K562 (cell line): ENCODE measurements around the gene SHLD2. TPM values are rescaled to one million over a fixed set of nuclear protein-coding genes. Genes with fewer than 3 reads are reported as not detected.
A peak's percentile ranks its signal among the peaks of the same experiment; 100 is the strongest.
"Not testable (repeated sequence)": the region's sequence is repeated elsewhere in the genome, so short reads cannot be mapped to it uniquely, and the experiment has no call there.

Experiments used
- ATAC-seq: fragments of 200-7000 bp; cut with Tn5 transposase; 3 replicates; pipeline ENCODE4 v1.9.1; 2020; ENCODE audit warnings: moderate library complexity
- BruUV-seq: library from RNA; stranded (reverse); fragments of 400-500 nt; replicated peaks from 2 replicates; lab custom pipeline; 2021; lab: Mats Ljungman, UMichigan
- CTCF ChIA-PET: fragments of 300-600 bp; formaldehyde crosslinking; extraction: SDS; loops from one replicate; lab custom pipeline; 2021; ENCODE audit warnings: low intra/inter-chr PET ratio; lab: Yijun Ruan, JAX
- POLR2A ChIA-PET: fragments of 300-600, 350-650 bp; sonication (Branson Sonifier 250); formaldehyde crosslinking; extraction: SDS; loops from one replicate; lab custom pipeline; 2021; ENCODE audit warnings: antibody characterized with exemption, inconsistent platforms; lab: Yijun Ruan, JAX
- DNase-seq, 4 experiments: peaks; one replicate each; pipeline versions ENCODE4 v3.0.0 to v3.0.0-alpha.2; 2011 to 2018; ENCODE audit warnings: low spot score in 3 of 4, mixed read lengths in 3 of 4; ENCODE audit errors: extremely low read depth in 1 of 4
- FAIRE-seq: peaks from 2 replicates; lab custom pipeline; 2011; peaks lifted over from hg19 to GRCh38; lab: Jason Lieb, UNC
- H2AFZ ChIP-seq: 2 replicates; pipeline ENCODE4 v1.6.0; 2011; ENCODE audit warnings: low read depth, low read length, control low read depth, inconsistent platforms
- H3K27ac ChIP-seq: fragments of 200-600 bp; 3 replicates; pipeline ENCODE4 v1.8.0; 2011; ENCODE audit warnings: low read depth, mild to moderate bottlenecking, control low read depth, inconsistent platforms, low read length, moderate library complexity, mixed read lengths; ENCODE audit errors: extremely low read depth
- H3K27me3 ChIP-seq, 2 experiments: fragments of 300-600 bp in 1 of 2; 2 replicates in 1 of 2; 3 replicates in 1 of 2; pipeline versions ENCODE4 v1.6.0 to v1.8.0; 2011; ENCODE audit warnings: inconsistent platforms in 2 of 2, low read length in 2 of 2, mild to moderate bottlenecking in 1 of 2, mixed read lengths in 1 of 2, moderate library complexity in 1 of 2; ENCODE audit not compliant: control insufficient read depth in 2 of 2, insufficient read depth in 2 of 2
- H3K36me3 ChIP-seq: fragments of 300-600 bp; 3 replicates; pipeline ENCODE4 v1.8.0; 2011; ENCODE audit warnings: mild to moderate bottlenecking, low read length, inconsistent platforms; ENCODE audit not compliant: control insufficient read depth, insufficient read depth
- H3K4me1 ChIP-seq, 2 experiments: fragments of 200-600 bp in 1 of 2; replicated peaks in 1 of 2; 2 replicates in 1 of 2; 3 replicates in 1 of 2; pipeline versions ENCODE4 v1.5.1 to v1.8.0; 2011; ENCODE audit warnings: inconsistent platforms in 2 of 2, low read length in 2 of 2, mild to moderate bottlenecking in 1 of 2, mixed read lengths in 1 of 2, moderate library complexity in 1 of 2; ENCODE audit not compliant: control insufficient read depth in 2 of 2, insufficient read depth in 2 of 2
- H3K4me2 ChIP-seq: 2 replicates; pipeline ENCODE4 v1.6.1; 2011; ENCODE audit warnings: low read length, control low read depth, inconsistent platforms, mixed read lengths; ENCODE audit not compliant: insufficient read depth
- H3K4me3 ChIP-seq: fragments of 200-600 bp; sonication (generic), shearing (Covaris generic); 2 replicates; pipeline ENCODE4 v1.5.1; 2016; ENCODE audit warnings: control low read depth, inconsistent platforms
- H3K79me2 ChIP-seq: fragments of 200-600 bp; 3 replicates; pipeline ENCODE4 v1.8.0; 2011; ENCODE audit warnings: low read length, inconsistent platforms; ENCODE audit not compliant: control insufficient read depth, insufficient read depth
- H3K9ac ChIP-seq, 2 experiments: 2 replicates each; pipeline versions ENCODE4 v1.6.0 to v1.6.1; 2011; ENCODE audit warnings: low read depth in 2 of 2, low read length in 2 of 2, control low read depth in 1 of 2, inconsistent platforms in 1 of 2, mild to moderate bottlenecking in 1 of 2, mixed read lengths in 1 of 2; ENCODE audit not compliant: insufficient read depth in 1 of 2
- H3K9me1 ChIP-seq: one replicate; pipeline ENCODE4 v1.6.0; 2011; ENCODE audit warnings: inconsistent platforms, mild to moderate bottlenecking, low read length, moderate library complexity; ENCODE audit not compliant: control insufficient read depth, insufficient read depth
- H3K9me3 ChIP-seq: replicated peaks from 2 replicates; pipeline ENCODE4 v1.5.1; 2011; ENCODE audit warnings: low read depth, low read length, inconsistent platforms; ENCODE audit not compliant: control insufficient read depth, insufficient read depth
- H4K20me1 ChIP-seq: replicated peaks from 2 replicates; pipeline ENCODE4 v1.6.1; 2011; ENCODE audit warnings: low read length, inconsistent platforms, mixed read lengths; ENCODE audit not compliant: control insufficient read depth, insufficient read depth
- PKNOX1 ChIP-seq: fragments of 450-650 bp; IDR thresholded peaks from 2 replicates; pipeline ENCODE4 v1.6.1; 2016
- WGBS: fragments of 100-300 bp; shearing (Covaris generic); methylation state at CpG from one replicate; pipeline ENCODE4 v1.1.6; 2016; ENCODE audit warnings: low coverage, mixed read lengths; ENCODE audit not compliant: insufficient coverage; ENCODE audit errors: missing lambda C conversion rate; 5-methylcytosine and 5-hydroxymethylcytosine counted together
- in situ Hi-C: fragments of 300-500 bp; cut with MboI; formaldehyde crosslinking; loops from 4 replicates; pipeline ENCODE4 v1.15.0; 2018; ENCODE audit warnings: inconsistent platforms, mixed read lengths
- intact Hi-C: fragments of 100-400 bp; cut with micrococcal nuclease; formaldehyde crosslinking; loops from 2 replicates; pipeline ENCODE4 v1.14.2; 2022
- polyA plus RNA-seq, 8 experiments: library from polyadenylated mRNA; depleted of rRNA in 4 of 8; stranded (reverse) in 5 of 8; unstranded in 3 of 8; fragments of >200 nt; fragmentation: Nextera tagmentation in 2 of 8; fragmentation: Illumina TruSeq in 1 of 8; extraction: Ambion mirVana in 2 of 8; extraction: Trizol in 1 of 8; gene quantifications; 2 replicates each; pipeline versions ENCODE4 v1.2.1 to v1.2.3, GENCODE V29; 2011 to 2014; ENCODE audit warnings: inconsistent platforms in 1 of 8, missing spikeins in 1 of 8
- total RNA-seq, 7 experiments: library from RNA; depleted of rRNA in 6 of 7; stranded (reverse); fragments of >200 nt in 6 of 7; fragmentation: Illumina TruSeq in 2 of 7; extraction: Trizol in 2 of 7; gene quantifications; 2 replicates each; pipeline versions ENCODE4 v1.2.1 to v1.2.3, GENCODE V29; 2011 to 2021; ENCODE audit warnings: low replicate concordance in 1 of 7

Gene SHLD2
- total and polyA plus RNA-seq, 9 of the 15 experiments (the other 6 are each of a cell fraction or from before 2014, with no cell fraction given): 21.6 to 51.2 (median 39.4) TPM

- H3K9me1 ChIP-seq, H2AFZ ChIP-seq, H3K9me3 ChIP-seq, H3K4me1 ChIP-seq, H3K4me2 ChIP-seq, in situ Hi-C loops, BruUV-seq, intact Hi-C loops, FAIRE-seq, H3K4me3 ChIP-seq: not testable (repeated sequence)
- peak; percentile 72 for TF ChIP-seq PKNOX1
- TF ChIP-seq, all 486 proteins: peak for 1; not testable (repeated sequence) for 485
- H3K27me3 ChIP-seq, ATAC-seq, H3K79me2 ChIP-seq, H3K36me3 ChIP-seq, H4K20me1 ChIP-seq, H3K27ac ChIP-seq, CTCF ChIA-PET, H3K9ac ChIP-seq, POLR2A ChIA-PET: not testable (repeated sequence)
- WGBS: 69% methylated on average over 6 of the region's 6 CpGs
- DNase-seq: peak in 1 of 4 experiments; percentile 4
These were observed 105.9 kb downstream of the SHLD2 start for GRCh38 chr10:87200924-87201323.

DNA sequence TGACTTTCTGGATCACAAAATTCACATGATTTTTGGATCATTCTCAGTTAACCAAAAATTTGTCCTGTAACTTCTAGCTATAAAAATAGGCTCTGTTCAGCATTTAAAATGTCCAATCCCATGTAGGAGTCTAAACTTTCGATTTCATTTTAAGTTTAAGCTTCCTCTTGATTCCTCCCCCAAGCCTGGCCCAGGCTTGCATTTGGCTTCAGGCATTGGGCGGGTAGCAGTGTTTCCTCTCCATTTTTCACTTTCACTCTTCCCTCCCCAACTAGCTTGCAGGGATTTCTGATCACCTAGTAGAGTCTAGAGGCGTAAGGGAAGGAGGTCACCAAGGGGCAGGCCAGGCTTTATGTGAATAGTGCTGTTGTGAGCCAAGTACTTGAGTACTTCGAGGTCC lies 109.8 kb downstream of the SHLD2 start:
- H3K9ac ChIP-seq, H3K4me3 ChIP-seq, BruUV-seq, H2AFZ ChIP-seq, intact Hi-C loops, H4K20me1 ChIP-seq, CTCF ChIA-PET, H3K4me2 ChIP-seq, H3K4me1 ChIP-seq, H3K9me3 ChIP-seq, H3K27me3 ChIP-seq, ATAC-seq, POLR2A ChIA-PET, H3K27ac ChIP-seq, H3K79me2 ChIP-seq, in situ Hi-C loops, H3K9me1 ChIP-seq, DNase-seq, H3K36me3 ChIP-seq: not testable (repeated sequence)
- WGBS: 100% methylated on average over 1 of the region's 4 CpGs
- peak; percentile 67 for FAIRE-seq

DNA sequence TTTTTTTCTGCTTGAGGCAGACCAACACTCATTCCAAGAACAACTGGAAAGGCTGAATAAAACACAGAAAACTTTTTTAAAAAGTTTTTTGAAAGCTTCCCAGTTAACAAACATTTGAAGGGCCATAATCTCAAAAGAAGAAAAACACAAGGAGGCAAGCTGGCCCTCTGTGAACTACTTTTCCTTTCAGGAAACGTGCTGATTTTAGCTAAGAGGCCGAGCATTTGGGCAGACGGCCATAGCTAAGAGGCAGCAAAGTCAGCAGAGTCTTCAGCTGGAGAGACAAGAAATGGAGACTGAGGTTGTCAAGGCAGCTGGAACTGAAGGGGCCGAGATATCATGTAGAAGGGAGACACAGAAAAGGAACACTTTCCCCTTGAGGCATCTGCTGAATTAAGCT lies 111.9 kb downstream of the SHLD2 start:
- 85% methylated on average over 4 of the region's 4 CpGs for WGBS
- H3K9me3 ChIP-seq, POLR2A ChIA-PET, intact Hi-C loops, H3K4me1 ChIP-seq, H3K4me2 ChIP-seq, H2AFZ ChIP-seq, CTCF ChIA-PET, H3K36me3 ChIP-seq, H3K27me3 ChIP-seq, FAIRE-seq, BruUV-seq, H3K9me1 ChIP-seq, H4K20me1 ChIP-seq, H3K27ac ChIP-seq, ATAC-seq, H3K4me3 ChIP-seq, H3K9ac ChIP-seq, H3K79me2 ChIP-seq, DNase-seq, in situ Hi-C loops: not testable (repeated sequence)
